ENCODE results near the gene INCA1.

Gene INCA1

GRCh38 chr17:5003214-5003867, 6.0 kb upstream of the INCA1 start:
- no peak for DNase-seq

GRCh38 chr17:5002121-5002788, 4.9 kb upstream of the INCA1 start:
- no peak for DNase-seq

GRCh38 chr17:5000237-5000639, 2.9 kb upstream of the INCA1 start:
- no peak for DNase-seq

GRCh38 chr17:4999430-5000093, 2.2 kb upstream of the INCA1 start:
- DNase-seq = no peak

- DNase-seq = no peak
Observed at GRCh38 chr17:4998732-4999429, 1.6 kb upstream of the INCA1 start.

- DNase-seq = no peak
Observed at GRCh38 chr17:4998027-4998731, 857 bp upstream of the INCA1 start.

- DNase-seq = no peak
Observed at GRCh38 chr17:4994081-4994595, 3.2 kb downstream of the INCA1 start.

GRCh38 chr17:4987767-4988567, 9.4 kb downstream of the INCA1 start:
- DNase-seq = no peak

- DNase-seq = peak; percentile 80 to 86
Observed at GRCh38 chr17:4986951-4987766, 10.2 kb downstream of the INCA1 start, which contains the start of gene CAMTA2. TSS of gene CAMTA2 (minus strand) at chr17:4987675. CDS start at chr17:4986222, 1,453 bp downstream.

GRCh38 chr17:4986403-4986802, 10.9 kb downstream of the INCA1 start:
- no peak for DNase-seq

GRCh38 chr17:4982305-4982704, 15.0 kb downstream of the INCA1 start:
- no peak for DNase-seq

GRCh38 chr17:4980644-4981216, 16.6 kb downstream of the INCA1 start:
- no peak for DNase-seq

GRCh38 chr17:4978726-4979125, 18.6 kb downstream of the INCA1 start:
- peak in 1 of 2 donors; percentile 17 for DNase-seq

GRCh38 chr17:4974115-4974670, 23.1 kb downstream of the INCA1 start:
- no peak for DNase-seq

GRCh38 chr17:4973256-4974114, 23.8 kb downstream of the INCA1 start:
- DNase-seq = no peak

GRCh38 chr17:4972752-4973151, 24.6 kb downstream of the INCA1 start:
- no peak for DNase-seq

GRCh38 chr17:4972322-4972721, 25.0 kb downstream of the INCA1 start:
- DNase-seq = no peak

- DNase-seq = no peak
Observed at GRCh38 chr17:4971826-4972225, 25.5 kb downstream of the INCA1 start.

GRCh38 chr17:4970273-4970672, 27.0 kb downstream of the INCA1 start:
- no peak for DNase-seq
